Rectal smooth muscle tissue (tissue), 1 donor: ENCODE data around the gene YKT6.
"Not testable (repeated sequence)": the region's sequence is repeated elsewhere in the genome, so short reads cannot be mapped to it uniquely, and the experiment has no call there.

Source experiments
- H3K27ac ChIP-seq: one replicate; pipeline ENCODE4 v1.7.0; 2013; ENCODE audit warnings: low read depth, low read length, inconsistent platforms
- H3K27me3 ChIP-seq: one replicate; pipeline ENCODE4 v1.7.0; 2013; ENCODE audit warnings: low read length; ENCODE audit not compliant: control insufficient read depth, insufficient read depth
- H3K36me3 ChIP-seq: one replicate; pipeline ENCODE4 v1.7.0; 2013; ENCODE audit warnings: low read length; ENCODE audit not compliant: control insufficient read depth, insufficient read depth
- H3K4me1 ChIP-seq: one replicate; pipeline ENCODE4 v1.7.0; 2013; ENCODE audit warnings: low read length; ENCODE audit not compliant: control insufficient read depth, insufficient read depth
- H3K4me3 ChIP-seq: one replicate; pipeline ENCODE4 v1.7.0; 2013; ENCODE audit warnings: low read length
- H3K9ac ChIP-seq: one replicate; pipeline ENCODE4 v1.7.0; 2013; ENCODE audit warnings: low read length

YKT6 gene

DNA sequence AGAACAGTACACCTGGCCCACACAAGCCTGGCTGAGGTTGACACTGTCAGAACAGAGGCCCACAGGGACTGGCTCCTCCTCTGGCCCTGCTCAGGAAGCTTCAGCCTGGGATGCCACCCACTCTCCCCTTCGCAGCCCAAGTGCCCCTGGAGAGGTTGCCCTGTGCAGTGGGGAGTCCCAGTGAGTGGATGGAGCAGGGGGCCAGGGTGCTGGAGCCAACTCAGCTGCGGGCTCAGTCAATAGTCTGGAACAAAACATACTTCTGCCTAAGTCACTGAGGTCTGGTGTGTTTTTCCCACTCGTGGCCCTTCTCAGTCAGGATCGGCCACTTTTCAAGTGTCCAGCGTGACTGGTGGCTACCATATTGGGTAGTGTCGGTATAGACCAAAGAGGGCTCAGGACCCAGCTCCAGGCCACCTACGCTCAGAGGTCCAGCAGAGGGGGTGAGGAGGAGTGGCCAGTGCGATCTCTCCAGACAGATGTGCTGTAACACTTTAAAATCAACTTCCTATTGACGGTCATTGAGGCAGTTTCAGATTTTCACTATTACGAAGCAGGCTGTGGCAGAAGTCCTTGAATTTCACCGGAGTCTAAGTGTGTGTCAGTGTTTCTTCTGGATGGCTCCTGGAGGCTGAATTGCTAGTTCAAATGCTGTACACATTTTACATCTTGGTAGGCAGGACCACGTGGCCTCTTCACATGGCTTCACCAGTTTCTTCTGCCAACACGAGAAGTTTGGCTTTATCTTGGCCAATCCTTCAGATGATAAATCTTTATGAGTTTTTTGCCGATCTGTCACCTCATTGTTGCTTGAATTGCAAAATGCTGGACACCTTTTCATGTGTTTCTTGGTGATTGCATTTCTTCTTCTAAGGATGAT, 10.5 kb upstream of the YKT6 start:
- H3K36me3 ChIP-seq, result no peaks in the 10 kb centered on the region
- H3K9ac ChIP-seq, result no peak overlapping the region
- H3K27ac ChIP-seq, result no peak overlapping the region
- no peaks in the 10 kb centered on the region for H3K27me3 ChIP-seq
- no peak overlapping the region for H3K4me3 ChIP-seq
- no peaks in the 10 kb centered on the region for H3K4me1 ChIP-seq

DNA sequence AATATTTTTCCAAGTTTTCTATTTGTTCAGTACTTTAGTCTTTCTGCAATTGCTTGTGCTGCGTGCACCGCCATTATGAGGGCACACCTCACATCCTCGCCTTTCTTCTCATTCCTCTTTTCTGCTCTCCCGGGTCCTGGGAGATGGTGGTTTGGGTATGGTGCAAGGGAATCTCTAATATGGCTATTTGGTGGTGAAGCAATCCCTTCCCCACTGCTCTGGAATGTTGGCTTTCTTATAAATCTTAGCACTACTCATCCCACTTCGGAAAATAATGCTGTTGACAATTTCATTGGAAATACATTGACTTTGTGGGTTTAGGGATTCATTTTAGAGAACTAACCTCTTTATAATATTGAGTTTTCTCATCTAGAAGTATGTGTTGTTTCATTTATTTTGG, 9.6 kb upstream of the YKT6 start:
- Histone ChIP-seq H3K36me3 (no peaks in the 10 kb centered on the region), H3K27ac (no peak overlapping the region), H3K4me1 (no peaks in the 10 kb centered on the region), H3K4me3 (no peak overlapping the region), H3K27me3 (no peaks in the 10 kb centered on the region), H3K9ac (no peak overlapping the region)

DNA sequence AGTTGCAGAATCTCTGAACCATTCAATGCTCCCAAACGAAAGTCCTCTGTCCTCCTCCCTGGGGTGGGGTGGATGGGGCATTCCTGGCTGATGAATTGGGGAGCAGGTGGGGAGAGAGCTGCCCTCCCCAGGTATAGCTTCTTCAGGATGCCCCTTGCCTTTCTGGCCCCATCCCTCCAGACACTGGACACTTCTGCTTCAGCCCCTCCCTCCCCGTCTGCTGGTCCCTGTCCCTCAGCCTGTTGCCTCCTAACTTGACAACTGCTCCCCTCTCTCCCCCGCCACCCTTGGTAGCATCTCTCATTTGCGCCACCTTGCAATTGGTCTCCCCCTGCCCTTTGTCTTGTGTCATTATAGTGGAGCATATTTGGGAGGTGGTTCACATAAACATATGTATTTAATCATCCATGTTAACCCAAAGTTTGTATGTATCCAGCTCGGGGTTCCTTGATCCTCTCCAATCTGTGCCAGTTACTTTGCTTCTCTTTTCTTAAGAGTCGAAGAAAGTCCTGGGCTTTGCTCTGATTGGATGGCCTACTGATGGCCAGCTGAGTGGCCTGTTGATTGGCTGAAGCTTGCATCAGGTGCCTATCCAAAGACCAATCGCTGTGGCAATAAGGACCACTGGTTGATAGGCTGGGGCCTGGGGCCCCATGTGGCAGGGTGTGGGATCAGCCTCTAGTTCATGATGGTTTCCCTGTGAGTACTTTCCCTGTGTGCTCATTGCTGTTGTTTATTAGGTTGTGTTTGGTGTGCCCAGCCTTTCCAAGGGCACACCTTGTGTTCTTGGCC, 7.6 kb upstream of the YKT6 start:
- no peaks in the 10 kb centered on the region for H3K36me3 ChIP-seq
- H3K4me1 ChIP-seq, result no peaks in the 10 kb centered on the region
- no peak overlapping the region for H3K27ac ChIP-seq
- no peak overlapping the region for H3K9ac ChIP-seq
- no peak overlapping the region for H3K4me3 ChIP-seq
- no peaks in the 10 kb centered on the region for H3K27me3 ChIP-seq

DNA sequence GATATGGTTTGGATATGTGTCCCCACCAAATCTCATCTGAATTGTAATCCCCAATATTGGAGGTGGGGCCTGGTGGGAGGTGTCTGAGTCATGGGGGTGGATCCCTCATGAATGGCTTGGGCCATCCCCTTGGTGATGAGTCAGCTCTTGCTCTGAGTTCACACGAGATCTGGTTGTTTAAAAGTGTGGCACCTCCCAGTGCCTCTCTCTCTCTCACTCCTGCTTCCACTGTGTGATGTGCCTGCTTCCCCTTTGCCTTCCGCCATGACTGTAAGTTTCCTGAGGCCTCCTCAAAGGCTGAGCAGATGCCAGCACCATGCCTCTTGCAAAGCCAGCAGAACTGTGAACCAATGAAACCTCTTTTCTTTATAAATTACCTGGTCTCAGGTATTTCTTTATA, 6.7 kb upstream of the YKT6 start:
- Histone ChIP-seq H3K4me1 (no peaks in the 10 kb centered on the region), H3K27me3 (no peaks in the 10 kb centered on the region), H3K36me3 (no peaks in the 10 kb centered on the region), H3K9ac (no peak overlapping the region), H3K4me3 (no peak overlapping the region), H3K27ac (no peak overlapping the region)

DNA sequence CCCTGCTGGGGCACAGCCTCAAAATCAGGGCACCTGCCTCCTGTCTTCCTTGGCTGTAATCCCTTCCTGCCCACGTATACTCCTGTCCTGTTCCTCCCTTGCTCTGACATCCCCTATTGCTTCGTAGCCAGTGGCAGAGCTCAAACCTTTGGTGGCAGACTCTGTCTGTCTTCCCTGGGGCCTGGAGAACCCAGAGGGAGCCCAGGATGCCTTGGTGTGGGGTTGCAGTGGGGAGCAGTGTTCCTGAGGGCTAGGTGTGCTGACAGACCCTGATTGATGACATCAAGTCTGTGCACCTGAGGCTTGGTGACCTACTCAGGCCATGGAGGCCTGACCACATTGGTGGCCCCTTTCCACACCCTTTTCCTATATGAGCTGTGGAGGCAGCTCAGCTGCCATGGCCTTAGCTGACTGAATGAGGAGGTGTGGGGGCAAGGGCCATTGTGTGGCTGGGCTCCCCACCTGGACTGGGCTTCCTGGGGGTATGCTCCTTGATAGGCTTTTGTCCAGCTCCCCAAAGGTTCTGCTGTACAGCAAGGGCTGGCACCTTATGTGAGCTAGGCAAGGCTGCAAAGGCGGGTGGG, 6.1 kb upstream of the YKT6 start:
- Histone ChIP-seq H3K27ac (no peak overlapping the region), H3K9ac (no peak overlapping the region), H3K4me3 (no peak overlapping the region), H3K4me1 (no peaks in the 10 kb centered on the region), H3K36me3 (no peaks in the 10 kb centered on the region), H3K27me3 (no peaks in the 10 kb centered on the region)

DNA sequence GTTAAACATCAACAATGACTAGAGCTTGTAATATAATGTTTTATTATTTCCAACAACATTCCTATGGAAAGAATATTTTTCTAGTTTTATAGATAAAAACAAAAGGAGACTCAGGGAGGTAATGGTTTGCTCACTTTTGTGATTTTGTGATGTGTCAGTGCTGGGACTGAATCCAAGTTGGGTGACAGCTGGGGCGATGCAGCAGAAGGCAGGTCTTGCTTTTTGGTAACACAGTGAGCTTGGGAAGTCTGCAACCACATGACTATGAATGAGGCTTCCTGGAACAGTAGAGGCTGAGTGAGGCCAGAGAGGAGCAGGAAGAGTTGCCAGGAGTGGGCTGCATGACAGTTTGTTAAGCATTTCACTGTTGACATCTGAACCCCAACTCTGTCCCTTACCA, 4.9 kb upstream of the YKT6 start:
- Histone ChIP-seq H3K9ac (no peak overlapping the region), H3K27ac (no peak overlapping the region), H3K4me1 (no peaks in the 10 kb centered on the region), H3K4me3 (no peak overlapping the region), H3K36me3 (no peaks in the 10 kb centered on the region), H3K27me3 (no peaks in the 10 kb centered on the region)

DNA sequence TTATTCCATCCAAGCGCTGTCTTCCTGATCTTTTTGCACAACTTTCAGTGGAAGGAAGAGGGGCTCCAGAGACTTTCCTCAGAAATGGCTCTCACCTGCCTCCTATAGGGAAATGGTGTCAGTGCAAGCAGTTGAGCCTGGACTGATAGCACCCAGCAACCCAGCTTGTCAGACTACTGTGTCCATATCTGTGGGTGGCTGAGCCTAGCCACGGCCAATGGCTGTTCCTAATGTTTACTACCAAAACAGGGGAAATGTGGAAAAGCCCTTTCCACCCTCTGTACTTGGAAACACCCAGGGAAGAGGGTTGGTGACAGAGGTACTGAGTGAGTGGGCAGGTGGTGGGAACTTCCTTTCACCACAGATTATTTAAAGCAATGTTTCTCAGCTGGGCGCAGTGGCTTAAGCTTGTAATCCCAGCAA, 4.3 kb upstream of the YKT6 start:
- no peaks in the 10 kb centered on the region for H3K27me3 ChIP-seq
- H3K27ac ChIP-seq, result no peak overlapping the region
- H3K36me3 ChIP-seq, result no peaks in the 10 kb centered on the region
- H3K4me1 ChIP-seq, result no peaks in the 10 kb centered on the region
- H3K4me3 ChIP-seq, result no peak overlapping the region
- no peak overlapping the region for H3K9ac ChIP-seq

DNA sequence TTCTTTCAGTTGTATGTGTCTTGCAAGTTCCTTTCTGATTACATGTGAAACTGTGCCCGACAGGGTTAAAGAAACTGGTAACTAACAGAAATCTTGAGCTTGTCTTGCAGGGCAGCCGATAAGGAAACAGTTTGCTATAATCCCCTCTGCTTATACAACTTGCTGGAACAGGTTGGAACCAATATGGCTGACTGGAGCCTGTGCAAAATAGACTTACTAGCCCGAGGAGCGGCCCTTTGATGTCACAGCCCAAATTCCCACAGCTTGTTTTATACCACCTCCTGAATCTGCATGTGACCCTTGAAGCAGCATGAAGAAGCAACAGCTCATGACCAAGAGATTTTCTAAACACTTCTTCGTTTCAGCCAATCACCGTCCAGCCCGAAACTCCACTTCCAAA, 3.3 kb upstream of the YKT6 start:
- H3K9ac ChIP-seq, result no peak overlapping the region
- H3K4me3 ChIP-seq, result no peak overlapping the region
- no peak overlapping the region for H3K27ac ChIP-seq
- H3K27me3 ChIP-seq, result no peaks in the 10 kb centered on the region
- no peaks in the 10 kb centered on the region for H3K36me3 ChIP-seq
- H3K4me1 ChIP-seq, result peaks cover under 1% of the 10 kb centered on the region

DNA sequence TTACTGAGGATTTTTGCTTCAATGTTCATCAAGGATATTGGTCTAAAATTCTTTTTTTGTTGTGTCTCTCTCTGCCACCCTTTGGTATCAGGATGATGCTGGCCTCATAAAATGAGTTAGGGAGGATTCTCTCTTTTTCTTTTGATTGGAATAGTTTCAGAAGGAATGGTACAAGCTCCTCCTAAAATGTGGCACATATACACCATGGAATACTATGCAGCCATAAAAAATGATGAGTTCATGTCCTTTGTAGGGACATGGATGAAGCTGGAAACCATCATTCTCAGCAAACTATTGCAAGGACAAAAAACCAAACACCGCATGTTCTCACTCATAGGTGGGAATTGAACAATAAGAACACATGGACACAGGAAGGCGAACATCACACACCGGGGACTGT, 615 bp upstream of the YKT6 start:
- not testable (repeated sequence) for H3K27ac ChIP-seq, H3K36me3 ChIP-seq, H3K4me1 ChIP-seq, H3K9ac ChIP-seq, H3K4me3 ChIP-seq, H3K27me3 ChIP-seq

DNA sequence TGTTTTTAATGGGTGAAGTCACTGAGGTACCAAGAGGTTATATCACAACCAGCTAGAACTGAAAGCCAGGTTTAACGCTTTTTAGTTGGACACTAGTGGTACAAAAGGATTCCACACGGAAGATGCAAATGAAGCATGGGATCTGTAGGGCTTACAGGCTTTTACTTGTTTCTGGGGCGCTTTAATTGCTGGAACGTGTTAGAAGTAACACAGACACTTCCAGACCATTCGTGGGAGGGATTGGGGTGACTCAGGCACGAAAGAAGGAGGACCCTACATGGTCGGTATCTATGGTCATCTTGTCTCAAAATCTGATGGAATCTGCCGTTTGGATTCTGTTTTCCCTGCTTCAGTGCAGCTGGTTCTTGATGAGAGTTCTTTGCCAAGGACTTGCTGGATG, 1.0 kb downstream of the YKT6 start:
- no peak overlapping the region for H3K27ac ChIP-seq

DNA sequence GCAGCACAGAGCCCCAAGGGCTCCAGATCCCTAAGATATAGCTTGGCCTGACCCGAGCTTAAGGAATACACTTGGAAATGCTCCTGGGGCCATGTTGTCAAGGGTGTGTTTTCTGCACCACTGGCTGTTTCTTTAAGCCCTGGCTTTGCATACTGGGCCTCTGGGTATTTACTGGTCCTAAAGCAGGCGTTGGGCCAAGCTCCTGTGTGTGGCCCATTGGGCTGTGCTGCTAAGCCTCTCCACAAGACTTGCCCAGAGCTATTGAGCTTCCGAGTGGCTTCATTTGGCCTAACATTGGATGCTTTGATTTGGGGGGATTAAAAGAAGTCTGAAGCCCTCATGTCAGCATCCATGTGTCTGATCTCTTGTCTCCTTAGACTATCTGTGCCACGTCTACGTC, 5.2 kb downstream of the YKT6 start:
- H3K4me3 ChIP-seq, result no peak overlapping the region
- H3K4me1 ChIP-seq, result peaks cover 2% of the 10 kb centered on the region
- H3K27me3 ChIP-seq, result no peaks in the 10 kb centered on the region
- H3K36me3 ChIP-seq, result peaks cover 44% of the 10 kb centered on the region
- H3K9ac ChIP-seq, result no peak overlapping the region
- H3K27ac ChIP-seq, result no peak overlapping the region

More for the DNA sequence above, 1.0 kb downstream of the YKT6 start:
- peak overlapping the region; percentile 83 for H3K4me3 ChIP-seq
- no peak overlapping the region for H3K9ac ChIP-seq
- peaks cover 2% of the 10 kb centered on the region for H3K4me1 ChIP-seq
- H3K27me3 ChIP-seq, result no peaks in the 10 kb centered on the region
- H3K36me3 ChIP-seq, result peaks cover 12% of the 10 kb centered on the region

DNA sequence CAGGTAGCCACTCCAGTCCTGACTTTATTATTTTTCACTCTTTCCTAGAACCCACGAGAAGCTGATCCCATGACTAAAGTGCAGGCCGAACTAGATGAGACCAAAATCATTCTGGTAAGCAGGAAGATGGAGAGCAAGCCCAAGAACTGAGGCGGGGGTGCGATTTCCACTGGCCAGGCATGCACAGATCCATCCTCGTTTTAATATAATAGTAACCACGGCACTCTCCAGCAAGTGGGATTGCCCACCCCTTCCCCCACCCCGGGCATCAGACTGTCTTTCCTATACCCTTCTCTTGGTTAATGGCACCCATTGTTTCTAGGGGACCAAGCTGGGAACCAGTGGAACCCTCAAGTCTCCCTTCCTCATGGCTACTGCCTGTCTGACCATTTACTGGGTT, 7.3 kb downstream of the YKT6 start:
- H3K36me3 ChIP-seq, result peaks cover 51% of the 10 kb centered on the region
- no peaks in the 10 kb centered on the region for H3K27me3 ChIP-seq
- H3K4me3 ChIP-seq, result no peak overlapping the region
- no peak overlapping the region for H3K27ac ChIP-seq
- H3K4me1 ChIP-seq, result no peaks in the 10 kb centered on the region
- no peak overlapping the region for H3K9ac ChIP-seq
